Activated CD8-positive, alpha-beta memory T cell treated with anti-CD3 and anti-CD28 coated beads, Interleukin-2, amount 50 U/mL, for 1 hour (primary cell): ENCODE measurements around the gene B4GALNT2.
"Not testable (repeated sequence)": the region's sequence is repeated elsewhere in the genome, so short reads cannot be mapped to it uniquely, and the experiment has no call there.

Experiments
- DNase-seq: peaks from one replicate; pipeline ENCODE4 v3.0.0-alpha.2; 2020; ENCODE audit errors: extremely low read depth

B4GALNT2 gene

GRCh38 chr17:49120166-49120565 lies 12.4 kb upstream of the B4GALNT2 start:
- no peak for DNase-seq

DNA sequence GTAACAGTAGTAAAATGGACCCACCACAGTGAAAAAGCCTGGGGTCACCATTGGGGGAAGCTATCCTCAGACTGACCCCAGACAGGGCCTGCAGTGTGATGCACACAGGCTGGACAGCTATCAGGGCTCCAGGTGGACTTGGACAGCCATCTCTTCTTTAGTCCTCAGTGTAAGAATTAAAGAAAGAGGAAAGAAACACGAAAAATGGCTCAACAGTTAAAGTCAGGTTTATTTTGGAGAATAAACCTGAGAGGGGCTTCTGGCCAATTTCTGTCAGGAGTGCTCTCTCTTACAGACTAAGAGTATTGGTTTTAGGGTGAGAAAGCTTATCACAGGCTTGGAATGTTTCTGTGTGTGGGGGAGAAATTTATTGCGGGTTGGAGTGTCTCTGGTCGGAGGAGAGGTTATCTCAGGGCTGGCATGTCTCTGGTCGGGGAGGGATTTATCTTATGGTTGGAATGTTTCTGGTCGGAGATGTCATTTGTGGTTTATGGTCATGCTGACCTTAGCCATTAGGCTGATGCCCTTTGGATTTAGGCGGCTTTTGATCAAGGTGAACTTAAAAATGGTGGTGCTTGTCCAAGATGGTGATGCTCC lies 10.8 kb upstream of the B4GALNT2 start:
- DNase-seq, result no peak

DNA sequence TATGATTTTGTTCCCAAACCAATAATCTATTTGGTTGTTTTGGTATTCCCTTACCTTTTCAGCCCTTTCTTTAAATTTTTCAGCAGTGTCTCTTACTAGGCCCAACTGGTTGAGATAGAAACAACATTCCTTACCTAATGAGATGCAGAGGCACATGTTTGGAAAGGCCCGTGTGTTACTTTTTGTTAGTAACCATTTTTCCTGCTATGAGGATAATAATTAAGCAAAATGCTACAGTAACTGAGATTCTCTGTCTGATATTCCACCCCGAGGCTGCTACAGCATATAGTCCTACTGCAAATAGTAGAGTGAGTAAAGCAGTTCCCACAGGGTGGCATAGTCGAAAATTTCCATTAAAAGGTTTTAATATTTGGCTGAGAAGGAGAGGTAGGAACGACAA lies 10.0 kb upstream of the B4GALNT2 start:
- no peak for DNase-seq

DNA sequence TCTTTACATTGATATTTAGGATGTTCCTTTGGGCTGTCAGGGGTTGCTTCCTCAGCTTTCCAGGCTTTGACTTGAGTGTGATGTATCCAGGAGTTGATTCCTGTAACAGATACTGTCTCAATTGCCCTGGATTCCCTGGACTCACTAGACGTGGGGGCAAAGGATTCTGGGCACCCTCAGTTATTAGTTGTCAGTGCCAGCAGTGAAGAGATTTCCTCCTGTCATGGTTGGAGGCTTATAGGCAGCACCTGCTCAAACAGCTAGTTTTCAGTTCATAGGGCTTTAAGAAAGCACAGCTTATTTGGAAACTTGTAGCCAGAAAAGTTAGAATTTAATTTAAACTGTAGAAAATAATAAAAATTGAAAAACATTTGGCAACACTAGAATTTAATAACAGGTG lies 9.5 kb upstream of the B4GALNT2 start:
- no peak for DNase-seq

DNA sequence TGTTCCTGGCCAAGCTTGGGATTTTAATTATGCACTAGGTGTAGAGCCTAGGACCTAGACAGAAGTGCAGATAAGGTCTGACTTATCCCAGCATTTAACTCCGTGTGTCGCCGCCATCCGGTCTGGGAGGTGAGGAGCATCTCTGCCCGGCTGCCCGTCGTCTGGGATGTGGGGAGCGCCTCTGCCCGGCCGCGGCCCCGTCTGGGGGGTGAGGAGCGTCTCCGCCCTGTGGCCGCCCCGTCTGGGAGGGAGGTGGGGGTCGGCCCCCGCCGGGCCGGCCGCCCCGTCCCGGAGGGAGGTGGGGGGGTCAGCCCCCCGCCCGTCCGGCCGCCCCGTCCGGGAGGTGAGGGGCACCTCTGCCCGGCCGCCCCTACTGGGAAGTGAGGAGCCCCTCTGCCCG lies 7.1 kb upstream of the B4GALNT2 start:
- no peak for DNase-seq

DNA sequence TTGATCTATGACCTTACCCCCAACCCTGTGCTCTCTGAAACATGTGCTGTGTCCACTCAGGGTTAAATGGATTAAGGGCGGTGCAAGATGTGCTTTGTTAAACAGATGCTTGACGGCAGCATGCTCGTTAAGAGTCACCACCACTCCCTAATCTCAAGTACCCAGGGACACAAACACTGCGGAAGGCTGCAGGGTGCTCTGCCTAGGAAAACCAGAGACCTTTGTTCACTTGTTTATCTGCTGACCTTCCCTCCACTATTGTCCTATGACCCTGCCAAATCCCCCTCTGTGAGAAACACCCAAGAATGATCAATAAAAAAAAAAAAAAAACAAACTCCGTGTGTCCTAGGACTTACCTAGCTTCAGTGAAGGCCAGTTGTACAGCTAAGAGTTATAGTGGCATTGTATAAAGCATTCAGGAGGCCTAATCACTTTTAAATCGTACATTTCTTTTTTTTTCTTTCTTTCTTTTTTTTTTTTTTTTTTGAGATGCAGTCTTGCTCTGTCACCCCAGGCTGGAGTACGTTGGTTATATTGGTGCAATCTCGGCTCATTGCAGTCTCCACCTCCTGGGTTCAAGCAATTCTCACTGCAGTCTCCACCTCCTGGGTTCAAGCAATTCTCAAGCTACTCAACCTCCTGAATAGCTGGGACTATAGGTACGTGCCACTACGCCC lies 6.2 kb upstream of the B4GALNT2 start:
- not testable (repeated sequence) for DNase-seq

- not testable (repeated sequence) for DNase-seq
Measured at GRCh38 chr17:49129359-49129950, 3.1 kb upstream of the B4GALNT2 start.

GRCh38 chr17:49130891-49131290 lies 1.7 kb upstream of the B4GALNT2 start:
- no peak for DNase-seq

DNA sequence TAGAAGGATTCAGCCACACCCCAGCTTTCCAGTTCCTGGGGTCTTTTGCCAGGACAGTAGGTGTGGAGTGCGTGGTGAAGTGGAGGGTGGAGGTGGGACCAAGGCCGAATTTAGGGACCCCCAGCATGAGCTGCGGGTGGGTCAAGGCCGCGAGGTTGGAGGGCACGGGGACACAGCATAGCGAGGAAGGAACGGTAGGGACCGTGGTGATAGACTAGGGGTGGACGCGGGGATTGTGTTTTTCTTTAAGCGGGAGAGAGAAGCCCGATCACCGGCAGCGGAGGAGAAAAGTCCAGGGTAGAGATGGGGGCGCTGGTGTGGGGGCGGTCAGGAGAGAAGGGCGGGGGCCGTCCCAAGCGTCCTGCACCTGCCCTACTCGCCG lies 261 bp upstream of the B4GALNT2 start:
- DNase-seq, result no peak

- no peak for DNase-seq
Measured at GRCh38 chr17:49136335-49136734, 3.8 kb downstream of the B4GALNT2 start.

DNA sequence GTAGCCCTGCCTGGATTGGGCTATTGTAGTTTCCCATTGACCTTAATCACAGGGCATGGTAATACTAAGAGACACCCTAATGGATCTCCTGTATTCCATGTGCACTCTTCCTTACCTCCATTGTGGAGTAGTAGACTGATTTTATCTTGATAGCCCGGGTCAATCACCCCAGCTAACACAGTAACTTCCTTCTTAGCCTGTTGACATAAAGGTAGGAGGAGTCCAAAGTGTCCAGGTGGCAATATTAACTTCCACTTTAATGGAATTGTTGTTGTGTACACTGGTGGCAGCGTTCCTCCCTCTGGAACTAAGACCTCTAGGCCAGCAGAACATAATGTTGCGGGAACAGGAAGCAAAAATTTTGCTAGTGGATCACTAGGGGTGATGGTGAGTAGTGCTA lies 13.1 kb downstream of the B4GALNT2 start:
- DNase-seq, result not testable (repeated sequence)

- DNase-seq, result no peak
Measured at GRCh38 chr17:49146620-49147306, 14.2 kb downstream of the B4GALNT2 start.

- no peak for DNase-seq
Measured at GRCh38 chr17:49148171-49148570, 15.6 kb downstream of the B4GALNT2 start.

- DNase-seq, result no peak
Measured at GRCh38 chr17:49151996-49152395, 19.4 kb downstream of the B4GALNT2 start.

- DNase-seq, result no peak
Measured at GRCh38 chr17:49156256-49156655, 23.7 kb downstream of the B4GALNT2 start.

DNA sequence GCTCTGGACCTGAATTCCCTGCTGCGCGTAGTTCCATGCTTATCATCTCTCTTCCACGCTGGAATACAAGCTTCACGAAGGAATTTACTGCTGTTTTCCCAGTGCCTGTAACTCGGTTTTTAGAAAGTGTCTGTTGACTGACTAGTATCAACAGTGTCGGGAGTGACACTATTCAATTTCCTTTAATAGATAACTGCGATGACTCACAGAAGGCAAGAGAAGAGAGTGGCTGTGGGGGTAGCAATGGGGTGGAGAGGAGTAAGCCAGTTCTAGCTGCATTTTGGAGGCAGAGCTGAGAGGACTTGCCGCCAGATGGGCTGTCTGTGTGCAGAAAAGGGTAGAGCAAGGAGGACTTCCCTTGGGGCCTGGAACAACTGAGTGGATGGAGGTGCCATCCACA lies 25.2 kb downstream of the B4GALNT2 start:
- DNase-seq, result no peak

DNA sequence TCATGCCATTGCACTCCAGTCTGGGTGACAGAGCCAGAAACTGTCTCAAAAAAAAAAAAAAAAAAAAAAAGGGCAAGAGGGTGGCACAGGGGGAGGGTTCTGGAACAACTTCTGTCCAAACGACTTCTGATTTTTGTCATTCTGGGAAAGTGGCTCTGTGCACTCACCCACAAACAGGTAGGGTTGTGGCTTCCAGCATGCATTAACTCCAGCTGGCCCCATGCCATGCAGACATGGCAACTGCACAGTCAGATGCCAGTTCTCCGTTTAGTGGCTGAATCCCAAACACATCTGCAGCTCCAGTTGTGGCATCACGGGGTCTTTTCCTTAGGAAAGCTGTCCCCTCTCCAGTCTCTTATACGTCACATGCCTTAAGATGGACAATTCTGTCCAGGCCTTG lies 30.3 kb downstream of the B4GALNT2 start:
- no peak for DNase-seq

- no peak for DNase-seq
Measured at GRCh38 chr17:49165143-49165542, 32.6 kb downstream of the B4GALNT2 start.

DNA sequence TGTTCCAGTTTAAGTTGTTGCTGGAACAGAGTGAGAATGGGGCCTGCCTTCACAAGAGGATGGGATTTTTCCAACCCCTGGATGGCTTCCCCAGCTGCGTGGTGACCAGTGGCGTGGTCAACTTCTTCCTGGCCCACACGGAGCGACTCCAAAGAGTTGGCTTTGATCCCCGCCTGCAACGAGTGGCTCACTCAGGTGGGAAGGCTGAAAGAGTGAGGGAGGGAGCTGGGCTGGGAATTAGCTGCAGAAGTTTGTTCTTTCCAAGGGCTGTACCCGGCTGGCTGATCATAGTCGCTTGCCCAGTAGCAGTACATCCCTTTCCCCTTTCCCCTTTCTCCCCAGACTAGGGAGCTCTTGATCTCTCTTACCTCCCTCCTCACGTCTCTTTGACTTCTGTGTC lies 36.1 kb downstream of the B4GALNT2 start:
- DNase-seq, result no peak

- no peak for DNase-seq
Measured at GRCh38 chr17:49170216-49170615, 37.6 kb downstream of the B4GALNT2 start.

- DNase-seq, result not testable (repeated sequence)
Measured at GRCh38 chr17:49170711-49171110, 38.1 kb downstream of the B4GALNT2 start.

DNA sequence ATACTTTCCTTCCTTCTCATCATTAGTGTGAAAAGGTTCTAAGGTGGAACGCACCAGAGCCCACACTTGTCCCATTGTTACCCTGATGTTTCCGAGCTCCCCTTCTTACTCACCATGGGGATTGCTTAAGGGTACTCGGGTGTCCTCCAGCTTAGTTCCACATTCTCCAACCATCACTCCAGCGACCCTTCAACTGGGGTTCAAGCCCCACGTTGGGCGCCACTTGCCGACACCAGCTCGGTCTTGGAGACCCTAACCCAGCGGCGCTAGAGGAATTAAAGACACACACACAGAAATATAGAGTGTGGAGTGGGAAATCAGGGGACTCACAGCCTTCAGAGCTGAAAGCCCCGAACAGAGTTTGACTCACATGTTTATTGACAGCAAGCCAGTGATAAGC lies 43.4 kb downstream of the B4GALNT2 start:
- not testable (repeated sequence) for DNase-seq

- peak; percentile 19 for DNase-seq
Measured at GRCh38 chr17:49180303-49180702, 47.7 kb downstream of the B4GALNT2 start.
